Right lobe of liver (tissue), 4 donors: ENCODE data around the gene CX3CR1.

Experiments
- POLR2A ChIP-seq: fragments of 450-650 bp; IDR thresholded peaks from one replicate; pipeline ENCODE4 v1.6.1; 2017; ENCODE audit warnings: antibody characterized with exemption, mild to moderate bottlenecking
- TF ChIP-seq, protein P1 (sequence below), 4 donors: fragments of 200-600 bp in 3 of 4; fragments of 450-650 bp in 1 of 4; IDR thresholded peaks; one replicate each; pipeline versions ENCODE4 v1.5.1 to v1.8.0; 2016 to 2022; ENCODE audit warnings: antibody characterized with exemption in 4 of 4, mild to moderate bottlenecking in 2 of 4
- donor health status: DM: no; HTN: no; CAD: no.
- donor health status: DM: no; HTN: no; CAD: no.
- donor health status: DM: no; HTN: yes; CAD: no.

- TF ChIP-seq, protein P1, sequence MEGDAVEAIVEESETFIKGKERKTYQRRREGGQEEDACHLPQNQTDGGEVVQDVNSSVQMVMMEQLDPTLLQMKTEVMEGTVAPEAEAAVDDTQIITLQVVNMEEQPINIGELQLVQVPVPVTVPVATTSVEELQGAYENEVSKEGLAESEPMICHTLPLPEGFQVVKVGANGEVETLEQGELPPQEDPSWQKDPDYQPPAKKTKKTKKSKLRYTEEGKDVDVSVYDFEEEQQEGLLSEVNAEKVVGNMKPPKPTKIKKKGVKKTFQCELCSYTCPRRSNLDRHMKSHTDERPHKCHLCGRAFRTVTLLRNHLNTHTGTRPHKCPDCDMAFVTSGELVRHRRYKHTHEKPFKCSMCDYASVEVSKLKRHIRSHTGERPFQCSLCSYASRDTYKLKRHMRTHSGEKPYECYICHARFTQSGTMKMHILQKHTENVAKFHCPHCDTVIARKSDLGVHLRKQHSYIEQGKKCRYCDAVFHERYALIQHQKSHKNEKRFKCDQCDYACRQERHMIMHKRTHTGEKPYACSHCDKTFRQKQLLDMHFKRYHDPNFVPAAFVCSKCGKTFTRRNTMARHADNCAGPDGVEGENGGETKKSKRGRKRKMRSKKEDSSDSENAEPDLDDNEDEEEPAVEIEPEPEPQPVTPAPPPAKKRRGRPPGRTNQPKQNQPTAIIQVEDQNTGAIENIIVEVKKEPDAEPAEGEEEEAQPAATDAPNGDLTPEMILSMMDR (IDR thresholded peaks at IDR 0.05) = no peak
- no peak for TF ChIP-seq POLR2A
These were observed 5.5 kb upstream of the CX3CR1 start for GRCh38 chr3:39285332-39285731.
